A549 (cell line): ENCODE data around the gene WASF2. TPM values are rescaled to one million over a fixed set of nuclear protein-coding genes. Genes with fewer than 3 reads are reported as not detected.
"Not testable (repeated sequence)": the region's sequence is repeated elsewhere in the genome, so short reads cannot be mapped to it uniquely, and the experiment has no call there.

Source experiments
- ATAC-seq, 2 experiments: fragments of 200-7000 bp in 1 of 2; fragments of >200 bp in 1 of 2; cut with Nextera tagmentation in 1 of 2; cut with Tn5 transposase in 1 of 2; 3 replicates each; pipeline versions ENCODE4 v1.8.0 to v1.9.1; 2018 to 2020; ENCODE audit warnings: mild to moderate bottlenecking in 1 of 2, moderate library complexity in 1 of 2
- CTCF ChIA-PET: fragments of 300-600 bp; sonication (Branson Sonifier 250); formaldehyde crosslinking; extraction: SDS; loops from one replicate; lab custom pipeline; 2021; ENCODE audit warnings: antibody characterized with exemption, inconsistent platforms; lab: Yijun Ruan, JAX
- POLR2A ChIA-PET: fragments of 350-600 bp; formaldehyde crosslinking; extraction: SDS; loops from one replicate; lab custom pipeline; 2021; ENCODE audit warnings: antibody characterized with exemption, inconsistent platforms; lab: Yijun Ruan, JAX
- DNase-seq, 2 experiments: peaks; one replicate each; pipeline versions ENCODE4 v3.0.0 to v3.0.0-alpha.2; 2011 to 2016; ENCODE audit warnings: low read depth in 1 of 2, low spot score in 1 of 2
- FAIRE-seq: peaks from 2 replicates; lab custom pipeline; 2011; peaks lifted over from hg19 to GRCh38; lab: Jason Lieb, UNC
- H3K27ac ChIP-seq, 2 experiments: fragments of >200 bp; sonication (Bioruptor Twin); formaldehyde crosslinking; 3 replicates each; pipeline ENCODE4 v1.5.1; 2016 to 2017
- H3K4me1 ChIP-seq: fragments of >200 bp; sonication (Bioruptor Twin); formaldehyde crosslinking; 3 replicates; pipeline ENCODE4 v1.6.1; 2016
- H3K4me2 ChIP-seq: fragments of >200 bp; sonication (Bioruptor Twin); formaldehyde crosslinking; 3 replicates; pipeline ENCODE4 v1.6.1; 2016
- H3K4me3 ChIP-seq: fragments of >200 bp; sonication (Bioruptor Twin); formaldehyde crosslinking; 3 replicates; pipeline ENCODE4 v1.5.1; 2016
- H3K9me3 ChIP-seq: fragments of >200 bp; sonication (Bioruptor Twin); formaldehyde crosslinking; 3 replicates; pipeline ENCODE4 v1.6.1; 2016
- CHD4 ChIP-seq: fragments of 200-600 bp; sonication (generic); IDR thresholded peaks from 2 replicates; pipeline ENCODE4 v1.6.1; 2016; ENCODE audit warnings: antibody characterized with exemption, mild to moderate bottlenecking, borderline replicate concordance
- EHMT2 ChIP-seq: fragments of 200-600 bp; sonication (generic); IDR thresholded peaks from 2 replicates; pipeline ENCODE4 v1.6.1; 2016; ENCODE audit warnings: antibody characterized with exemption, low read depth, mild to moderate bottlenecking, moderate library complexity
- FOSL2 ChIP-seq, 2 experiments: fragments of 450-650 bp in 1 of 2; fragments of >200 bp in 1 of 2; sonication (Bioruptor Twin) in 1 of 2; formaldehyde crosslinking; IDR thresholded peaks; 2 replicates each; pipeline versions ENCODE4 v1.5.0 to v1.6.1; 2016 to 2020; ENCODE audit warnings: mild to moderate bottlenecking in 1 of 2, moderate library complexity in 1 of 2
- GATA3 ChIP-seq: IDR thresholded peaks from 2 replicates; pipeline ENCODE4 v1.6.1; 2012; ENCODE audit warnings: borderline replicate concordance
- HEYL ChIP-seq: fragments of 250-450 bp; sonication (Bioruptor Pico); IDR thresholded peaks from 2 replicates; pipeline ENCODE4 v1.8.0; 2021; ENCODE audit warnings: mild to moderate bottlenecking, moderate library complexity
- HOXB5 ChIP-seq: fragments of 250-450 bp; sonication (Bioruptor Pico); IDR thresholded peaks from 2 replicates; pipeline ENCODE4 v1.5.0; 2020; ENCODE audit warnings: mild to moderate bottlenecking, moderate library complexity
- JUNB ChIP-seq: fragments of >200 bp; sonication (Bioruptor Twin); formaldehyde crosslinking; IDR thresholded peaks from 2 replicates; pipeline ENCODE4 v1.6.1; 2016
- MAFK ChIP-seq: fragments of 450-650 bp; IDR thresholded peaks from 2 replicates; pipeline ENCODE4 v1.6.1; 2014; ENCODE audit not compliant: partially characterized antibody
- MYC ChIP-seq: IDR thresholded peaks from 2 replicates; pipeline ENCODE4 v1.6.1; 2012; ENCODE audit warnings: mild to moderate bottlenecking, inconsistent platforms, low read length, improper control_type of control experiment, borderline replicate concordance
- NR3C1 ChIP-seq: fragments of >200 bp; sonication (Bioruptor Twin); formaldehyde crosslinking; IDR thresholded peaks from 3 replicates; pipeline ENCODE4 v1.6.1; 2017
- POLR2A ChIP-seq: IDR thresholded peaks from 2 replicates; pipeline ENCODE4 v1.6.1; 2012; ENCODE audit warnings: mild to moderate bottlenecking, low read length
- POLR2AphosphoS2 ChIP-seq: conservative IDR thresholded peaks from 2 replicates; pipeline ENCODE4 v1.6.1; 2012; ENCODE audit warnings: low read length, improper control_type of control experiment, inconsistent platforms
- RARB ChIP-seq: fragments of 250-450 bp; sonication (Bioruptor Pico); IDR thresholded peaks from 2 replicates; pipeline ENCODE4 v1.8.0; 2021; ENCODE audit warnings: mild to moderate bottlenecking, moderate library complexity
- RNF2 ChIP-seq: fragments of 200-600 bp; sonication (generic); IDR thresholded peaks from 2 replicates; pipeline ENCODE4 v1.6.1; 2016; ENCODE audit warnings: low read depth, mild to moderate bottlenecking, antibody characterized with exemption, moderate library complexity, borderline replicate concordance
- WGBS: methylation state at CpG from one replicate; pipeline ENCODE4 v1.1.6; 2017; ENCODE audit errors: missing lambda C conversion rate; 5-methylcytosine and 5-hydroxymethylcytosine counted together
- polyA plus RNA-seq, 4 experiments: library from polyadenylated mRNA; depleted of rRNA in 3 of 4; stranded (reverse); fragments of >200 nt; fragmentation: RNase III in 1 of 4; extraction: RNeasy Plus Mini Kit Qiagen cat#74134 plus additional on column Dnase treatment in 1 of 4; gene quantifications; 2 replicates in 3 of 4; 3 replicates in 1 of 4; pipeline ENCODE4 v1.2.3, GENCODE V29; 2011 to 2017
- TF ChIP-seq, protein P1 (sequence below): IDR thresholded peaks from 2 replicates; pipeline ENCODE4 v1.6.1; 2012
- TF ChIP-seq, protein P2 (sequence below): fragments of >200 bp; sonication (Bioruptor Twin); formaldehyde crosslinking; IDR thresholded peaks from 2 replicates; pipeline ENCODE4 v1.6.1; 2016
- TF ChIP-seq, protein P3 (sequence below): IDR thresholded peaks from 2 replicates; pipeline ENCODE4 v1.6.1; 2012
- TF ChIP-seq, protein P4 (sequence below): fragments of 200-600 bp; sonication (generic); IDR thresholded peaks from 2 replicates; pipeline ENCODE4 v1.6.1; 2016; ENCODE audit warnings: antibody characterized with exemption, mild to moderate bottlenecking, moderate library complexity
- TF ChIP-seq, protein P5 (sequence below): IDR thresholded peaks from 2 replicates; pipeline ENCODE4 v1.6.1; 2012; ENCODE audit warnings: low read depth, borderline replicate concordance

Gene WASF2
- polyA plus RNA-seq, 2 of the 4 experiments (the other 2 are of a cell fraction): 22.7 to 44.9 TPM

DNA sequence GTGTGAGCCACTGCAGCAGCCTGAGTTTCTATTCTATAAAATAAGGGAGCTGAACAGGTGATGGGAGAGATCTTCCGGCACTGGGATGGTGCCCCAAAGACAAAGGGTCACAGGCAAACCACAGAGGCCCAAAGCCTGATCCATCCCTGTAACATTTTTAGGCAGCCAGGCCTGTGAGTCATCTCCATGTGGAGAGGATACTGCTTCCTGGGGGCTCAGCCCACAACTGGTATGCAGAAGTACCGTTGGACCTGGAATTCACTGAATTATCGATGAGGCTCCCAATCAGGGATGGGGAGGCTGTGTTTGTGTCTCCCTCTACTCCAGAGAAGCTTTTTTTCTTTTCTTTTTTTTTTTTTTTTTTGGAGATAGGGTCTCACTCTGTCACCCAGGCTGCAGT is 48.8 kb upstream of the WASF2 start:
- no peak overlapping the region for H3K4me3 ChIP-seq
- CTCF ChIA-PET: interaction anchor here (1.5 to 2.5 kb wide), 3 partner anchors 14 to 30 kb away, joined by 5 to 8 read pairs (median 5); no protein-coding TSS in a partner anchor

DNA sequence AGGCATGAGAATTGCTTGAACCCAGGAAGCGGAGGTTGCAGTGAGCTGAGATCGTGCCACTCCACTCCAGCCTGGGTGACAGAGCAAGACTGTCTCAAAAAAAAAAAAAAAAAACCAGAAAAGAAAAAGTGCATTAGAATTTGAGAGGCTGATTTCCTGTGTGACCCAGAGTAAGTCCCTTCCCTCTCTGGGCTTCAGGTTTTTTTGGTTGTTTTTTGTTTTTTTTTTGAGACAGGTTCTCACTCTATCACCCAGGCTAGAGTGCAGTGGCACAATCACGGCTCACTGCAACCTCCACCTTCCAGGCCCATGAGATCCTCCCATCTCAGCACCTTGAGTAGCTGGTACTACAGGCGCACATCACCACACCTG is 48.3 kb upstream of the WASF2 start:
- H3K27ac ChIP-seq: peak overlapping the region; percentile 96 to 99
- FAIRE-seq, H3K4me3 ChIP-seq, POLR2A ChIA-PET, DNase-seq, H3K9me3 ChIP-seq, ATAC-seq: not testable (repeated sequence)
- H3K4me2 ChIP-seq: peak overlapping the region; percentile 65
- CTCF ChIA-PET: interaction anchor here (1.0 to 2.5 kb wide), 3 partner anchors 14 to 30 kb away, joined by 3 to 8 read pairs (median 5); no protein-coding TSS in a partner anchor
- WGBS: 71% methylated on average over 4 of the region's 4 CpGs
- H3K4me1 ChIP-seq: peaks cover 76% of the 10 kb centered on the region

More for the DNA sequence above, 48.8 kb upstream of the WASF2 start:
- FAIRE-seq (no peak), ATAC-seq (no peak), DNase-seq (peak; percentile 28 to 50)
- H3K9me3 ChIP-seq: no peaks in the 10 kb centered on the region
- peaks cover 80% of the 10 kb centered on the region for H3K4me1 ChIP-seq
- POLR2A ChIA-PET: no interaction called here
- no peak for TF ChIP-seq CHD4
- TF ChIP-seq POLR2AphosphoS2: no peak
- TF ChIP-seq MYC: no peak
- TF ChIP-seq MAFK: no peak
- TF ChIP-seq EHMT2: no peak
- no peak for TF ChIP-seq GATA3
- TF ChIP-seq, protein P1, sequence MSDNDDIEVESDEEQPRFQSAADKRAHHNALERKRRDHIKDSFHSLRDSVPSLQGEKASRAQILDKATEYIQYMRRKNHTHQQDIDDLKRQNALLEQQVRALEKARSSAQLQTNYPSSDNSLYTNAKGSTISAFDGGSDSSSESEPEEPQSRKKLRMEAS: peak; percentile 78
- no peak for TF ChIP-seq FOSL2 (IDR thresholded peaks at IDR 0.05)
- TF ChIP-seq FOSL2 (CRISPR knock-in tag; IDR thresholded peaks at IDR 0.05): peak; percentile 67
- TF ChIP-seq HEYL: no peak
- H3K4me2 ChIP-seq: peak overlapping the region; percentile 65
- peak overlapping the region; percentile 96 to 99 for H3K27ac ChIP-seq
- 13% methylated on average over 3 of the region's 3 CpGs for WGBS

DNA sequence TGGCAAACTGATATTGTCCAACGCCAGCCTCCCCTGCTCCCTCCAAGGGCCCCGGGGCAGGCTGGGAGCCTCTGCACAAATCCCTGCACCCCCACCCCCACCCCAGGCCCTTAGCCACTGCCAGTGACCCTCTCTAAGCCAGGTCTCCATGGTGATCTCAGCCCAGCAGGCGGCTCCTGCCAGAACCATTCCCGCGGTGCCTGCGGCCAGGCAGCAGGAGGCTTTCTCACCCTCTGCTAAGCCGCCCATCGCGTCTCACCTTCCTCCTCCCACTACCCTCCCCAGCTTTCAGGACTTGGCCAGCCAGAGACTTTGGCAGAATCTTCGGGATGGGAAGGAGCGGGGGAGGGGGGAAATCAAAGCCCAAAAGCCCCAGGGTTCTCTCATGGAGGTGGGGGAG is 46.8 kb upstream of the WASF2 start:
- peak overlapping the region; percentile 65 for H3K4me2 ChIP-seq
- H3K4me3 ChIP-seq: no peak overlapping the region
- ATAC-seq (peak; percentile 26 to 59; a peak in 3 of 6 replicates), FAIRE-seq (no peak), DNase-seq (peak in 1 of 2 experiments; percentile 46)
- peaks cover 61% of the 10 kb centered on the region for H3K4me1 ChIP-seq
- no peaks in the 10 kb centered on the region for H3K9me3 ChIP-seq
- peak overlapping the region; percentile 96 to 99 for H3K27ac ChIP-seq
- ChIA-PET CTCF (interaction anchor here (0.7 to 2.3 kb wide), 7 partner anchors 10 to 145 kb away, joined by 3 to 8 read pairs (median 3); no protein-coding TSS in a partner anchor), POLR2A (no interaction called here)
- no peak for TF ChIP-seq RARB
- no peak for TF ChIP-seq RNF2
- no peak for TF ChIP-seq JUNB
- TF ChIP-seq HOXB5 (CRISPR knock-in tag): no peak
- TF ChIP-seq, protein P2, sequence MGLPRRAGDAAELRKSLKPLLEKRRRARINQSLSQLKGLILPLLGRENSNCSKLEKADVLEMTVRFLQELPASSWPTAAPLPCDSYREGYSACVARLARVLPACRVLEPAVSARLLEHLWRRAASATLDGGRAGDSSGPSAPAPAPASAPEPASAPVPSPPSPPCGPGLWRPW: no peak
- 25% methylated on average over 10 of the region's 11 CpGs for WGBS

DNA sequence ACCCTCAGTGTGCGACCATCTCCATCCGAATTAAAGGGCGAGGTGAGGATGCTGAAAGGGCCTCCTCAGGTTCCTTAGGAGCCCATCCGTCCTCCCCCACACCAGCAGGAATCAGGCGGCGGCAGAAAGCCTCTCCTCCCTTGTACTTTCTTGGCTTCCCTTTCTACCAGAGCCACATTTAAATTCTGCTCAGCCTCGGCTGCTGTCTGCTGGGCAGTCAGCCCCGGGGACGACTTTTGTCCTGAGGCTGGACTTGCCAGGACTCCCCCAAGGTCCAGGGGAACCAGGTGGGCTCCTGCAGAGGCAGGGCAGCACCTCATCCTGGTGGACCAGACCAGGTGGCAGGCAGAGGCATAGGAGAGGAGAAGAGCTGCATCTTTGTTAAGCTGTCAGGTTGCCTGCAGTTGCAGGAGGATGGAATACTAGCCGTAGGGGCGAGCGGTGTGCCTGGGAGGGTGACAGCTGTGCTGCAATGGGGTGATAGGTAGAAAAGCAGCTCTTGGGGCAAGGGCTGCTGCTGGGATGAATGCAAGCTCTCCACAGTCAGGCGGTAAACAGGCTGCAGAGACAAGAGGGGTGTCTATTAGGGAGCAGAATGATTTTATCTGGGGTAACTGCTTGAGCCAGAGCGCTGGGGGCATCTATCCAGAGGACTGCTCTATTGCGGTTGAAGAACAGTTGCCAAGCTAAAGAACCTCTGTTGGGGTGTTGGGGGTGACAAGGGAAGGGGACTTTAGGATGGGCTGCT is 46.2 kb upstream of the WASF2 start:
- Histone ChIP-seq H3K4me1 (peaks cover 55% of the 10 kb centered on the region), H3K9me3 (no peaks in the 10 kb centered on the region), H3K4me2 (peak overlapping the region; percentile 65), H3K4me3 (no peak overlapping the region), H3K27ac (peak overlapping the region; percentile 96 to 99)
- DNase-seq: no peak
- TF ChIP-seq, protein P3, sequence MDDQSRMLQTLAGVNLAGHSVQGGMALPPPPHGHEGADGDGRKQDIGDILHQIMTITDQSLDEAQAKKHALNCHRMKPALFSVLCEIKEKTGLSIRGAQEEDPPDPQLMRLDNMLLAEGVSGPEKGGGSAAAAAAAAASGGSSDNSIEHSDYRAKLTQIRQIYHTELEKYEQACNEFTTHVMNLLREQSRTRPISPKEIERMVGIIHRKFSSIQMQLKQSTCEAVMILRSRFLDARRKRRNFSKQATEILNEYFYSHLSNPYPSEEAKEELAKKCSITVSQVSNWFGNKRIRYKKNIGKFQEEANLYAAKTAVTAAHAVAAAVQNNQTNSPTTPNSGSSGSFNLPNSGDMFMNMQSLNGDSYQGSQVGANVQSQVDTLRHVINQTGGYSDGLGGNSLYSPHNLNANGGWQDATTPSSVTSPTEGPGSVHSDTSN: no peak
- no peak for TF ChIP-seq NR3C1
- no peak for TF ChIP-seq POLR2A
- TF ChIP-seq, protein P4, sequence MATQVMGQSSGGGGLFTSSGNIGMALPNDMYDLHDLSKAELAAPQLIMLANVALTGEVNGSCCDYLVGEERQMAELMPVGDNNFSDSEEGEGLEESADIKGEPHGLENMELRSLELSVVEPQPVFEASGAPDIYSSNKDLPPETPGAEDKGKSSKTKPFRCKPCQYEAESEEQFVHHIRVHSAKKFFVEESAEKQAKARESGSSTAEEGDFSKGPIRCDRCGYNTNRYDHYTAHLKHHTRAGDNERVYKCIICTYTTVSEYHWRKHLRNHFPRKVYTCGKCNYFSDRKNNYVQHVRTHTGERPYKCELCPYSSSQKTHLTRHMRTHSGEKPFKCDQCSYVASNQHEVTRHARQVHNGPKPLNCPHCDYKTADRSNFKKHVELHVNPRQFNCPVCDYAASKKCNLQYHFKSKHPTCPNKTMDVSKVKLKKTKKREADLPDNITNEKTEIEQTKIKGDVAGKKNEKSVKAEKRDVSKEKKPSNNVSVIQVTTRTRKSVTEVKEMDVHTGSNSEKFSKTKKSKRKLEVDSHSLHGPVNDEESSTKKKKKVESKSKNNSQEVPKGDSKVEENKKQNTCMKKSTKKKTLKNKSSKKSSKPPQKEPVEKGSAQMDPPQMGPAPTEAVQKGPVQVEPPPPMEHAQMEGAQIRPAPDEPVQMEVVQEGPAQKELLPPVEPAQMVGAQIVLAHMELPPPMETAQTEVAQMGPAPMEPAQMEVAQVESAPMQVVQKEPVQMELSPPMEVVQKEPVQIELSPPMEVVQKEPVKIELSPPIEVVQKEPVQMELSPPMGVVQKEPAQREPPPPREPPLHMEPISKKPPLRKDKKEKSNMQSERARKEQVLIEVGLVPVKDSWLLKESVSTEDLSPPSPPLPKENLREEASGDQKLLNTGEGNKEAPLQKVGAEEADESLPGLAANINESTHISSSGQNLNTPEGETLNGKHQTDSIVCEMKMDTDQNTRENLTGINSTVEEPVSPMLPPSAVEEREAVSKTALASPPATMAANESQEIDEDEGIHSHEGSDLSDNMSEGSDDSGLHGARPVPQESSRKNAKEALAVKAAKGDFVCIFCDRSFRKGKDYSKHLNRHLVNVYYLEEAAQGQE: no peak
- no peak for TF ChIP-seq HOXB5 (CRISPR knock-in tag)
- TF ChIP-seq, protein P5, sequence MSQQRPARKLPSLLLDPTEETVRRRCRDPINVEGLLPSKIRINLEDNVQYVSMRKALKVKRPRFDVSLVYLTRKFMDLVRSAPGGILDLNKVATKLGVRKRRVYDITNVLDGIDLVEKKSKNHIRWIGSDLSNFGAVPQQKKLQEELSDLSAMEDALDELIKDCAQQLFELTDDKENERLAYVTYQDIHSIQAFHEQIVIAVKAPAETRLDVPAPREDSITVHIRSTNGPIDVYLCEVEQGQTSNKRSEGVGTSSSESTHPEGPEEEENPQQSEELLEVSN: no peak
- 93% methylated on average over 13 of the region's 15 CpGs for WGBS
- POLR2A ChIA-PET: no interaction called here
- ATAC-seq: no peak
- CTCF ChIA-PET: interaction anchor here (0.7 to 2.3 kb wide), 7 partner anchors 9 to 144 kb away, joined by 3 to 8 read pairs (median 3); no protein-coding TSS in a partner anchor
- no peak for FAIRE-seq
